Measurements from ENCODE around the gene DIS3L.

DIS3L gene

DNA sequence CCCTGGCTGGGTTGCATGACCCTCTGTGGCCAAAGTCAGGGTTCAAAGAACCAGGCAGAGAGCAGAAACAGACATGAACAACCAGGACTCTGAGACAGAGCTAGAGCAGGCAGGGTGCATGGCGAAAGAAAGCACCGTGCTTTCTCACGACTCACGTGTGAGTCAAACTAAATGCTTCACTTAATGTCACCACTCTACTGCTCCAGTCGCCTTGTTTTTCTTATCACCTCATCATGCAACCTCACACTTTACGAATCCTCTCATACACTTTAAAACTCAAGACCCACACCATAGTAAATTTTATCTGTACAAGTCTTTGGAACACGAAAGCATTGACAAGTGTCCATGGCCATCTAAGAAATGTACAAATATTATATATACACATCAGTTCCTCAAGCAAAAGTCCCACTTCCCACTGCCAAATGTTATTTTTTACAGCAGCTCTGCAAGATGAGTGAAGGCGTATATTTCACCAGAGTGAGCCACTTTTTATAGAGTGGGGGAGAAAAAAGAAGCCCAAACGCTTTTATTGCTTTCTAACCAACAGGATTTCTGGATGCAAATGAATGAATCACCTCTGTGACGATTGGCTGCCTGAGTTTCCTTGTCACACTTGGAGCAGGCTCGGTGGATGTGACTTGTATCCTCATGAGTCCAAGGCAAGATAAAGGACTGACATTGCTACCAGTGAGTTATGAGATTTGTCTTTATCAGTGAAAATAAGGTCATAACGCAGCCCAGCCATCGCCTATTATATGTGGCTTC is 23.9 kb upstream of the DIS3L start:
- Histone ChIP-seq H3K36me3 (no peaks in the 10 kb centered on the region), H3K4me3 (ENCODE audit: low read depth in 1 of 2, low read length in 1 of 2) (no peak overlapping the region), H3K27me3 (peaks cover 32% of the 10 kb centered on the region), H3K9me3 (no peaks in the 10 kb centered on the region), H3K27ac (no peak overlapping the region), H3K4me1 (ENCODE audit: control insufficient read depth in 1 of 2, insufficient read depth in 1 of 2, low read depth in 1 of 2, low read length in 1 of 2) (no peaks in the 10 kb centered on the region)
- TF ChIP-seq, protein P1, sequence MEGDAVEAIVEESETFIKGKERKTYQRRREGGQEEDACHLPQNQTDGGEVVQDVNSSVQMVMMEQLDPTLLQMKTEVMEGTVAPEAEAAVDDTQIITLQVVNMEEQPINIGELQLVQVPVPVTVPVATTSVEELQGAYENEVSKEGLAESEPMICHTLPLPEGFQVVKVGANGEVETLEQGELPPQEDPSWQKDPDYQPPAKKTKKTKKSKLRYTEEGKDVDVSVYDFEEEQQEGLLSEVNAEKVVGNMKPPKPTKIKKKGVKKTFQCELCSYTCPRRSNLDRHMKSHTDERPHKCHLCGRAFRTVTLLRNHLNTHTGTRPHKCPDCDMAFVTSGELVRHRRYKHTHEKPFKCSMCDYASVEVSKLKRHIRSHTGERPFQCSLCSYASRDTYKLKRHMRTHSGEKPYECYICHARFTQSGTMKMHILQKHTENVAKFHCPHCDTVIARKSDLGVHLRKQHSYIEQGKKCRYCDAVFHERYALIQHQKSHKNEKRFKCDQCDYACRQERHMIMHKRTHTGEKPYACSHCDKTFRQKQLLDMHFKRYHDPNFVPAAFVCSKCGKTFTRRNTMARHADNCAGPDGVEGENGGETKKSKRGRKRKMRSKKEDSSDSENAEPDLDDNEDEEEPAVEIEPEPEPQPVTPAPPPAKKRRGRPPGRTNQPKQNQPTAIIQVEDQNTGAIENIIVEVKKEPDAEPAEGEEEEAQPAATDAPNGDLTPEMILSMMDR (IDR thresholded peaks at IDR 0.05): no peak

DNA sequence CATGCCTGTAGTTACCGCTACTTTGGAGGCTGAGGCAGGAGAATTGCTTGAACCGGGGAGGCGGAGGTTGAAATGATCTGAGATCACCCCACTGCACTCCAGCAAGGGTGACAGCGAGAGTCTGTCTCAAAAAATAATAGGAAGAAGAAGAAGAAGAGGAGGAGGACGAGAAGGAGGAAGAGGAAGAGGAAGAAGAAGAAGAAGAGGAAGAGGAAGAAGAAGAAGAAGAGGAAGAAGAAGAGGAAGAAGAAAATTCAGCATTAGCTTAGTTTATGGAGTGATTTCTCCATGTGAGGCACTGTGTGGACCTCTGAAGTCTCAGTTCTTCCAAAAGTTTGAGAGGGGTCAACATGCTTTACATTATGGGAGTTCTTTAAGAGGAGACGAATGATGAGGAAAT is 22.4 kb upstream of the DIS3L start:
- H3K9me3 ChIP-seq: no peaks in the 10 kb centered on the region
- H3K4me1 ChIP-seq (ENCODE audit: control insufficient read depth in 1 of 2, insufficient read depth in 1 of 2, low read depth in 1 of 2, low read length in 1 of 2): no peaks in the 10 kb centered on the region
- H3K27me3 ChIP-seq: peaks cover 32% of the 10 kb centered on the region
- H3K4me3 ChIP-seq (ENCODE audit: low read depth in 1 of 2, low read length in 1 of 2): no peak overlapping the region
- no peak overlapping the region for H3K27ac ChIP-seq
- TF ChIP-seq, protein P1 (IDR thresholded peaks at IDR 0.05): no peak
- no peaks in the 10 kb centered on the region for H3K36me3 ChIP-seq

DNA sequence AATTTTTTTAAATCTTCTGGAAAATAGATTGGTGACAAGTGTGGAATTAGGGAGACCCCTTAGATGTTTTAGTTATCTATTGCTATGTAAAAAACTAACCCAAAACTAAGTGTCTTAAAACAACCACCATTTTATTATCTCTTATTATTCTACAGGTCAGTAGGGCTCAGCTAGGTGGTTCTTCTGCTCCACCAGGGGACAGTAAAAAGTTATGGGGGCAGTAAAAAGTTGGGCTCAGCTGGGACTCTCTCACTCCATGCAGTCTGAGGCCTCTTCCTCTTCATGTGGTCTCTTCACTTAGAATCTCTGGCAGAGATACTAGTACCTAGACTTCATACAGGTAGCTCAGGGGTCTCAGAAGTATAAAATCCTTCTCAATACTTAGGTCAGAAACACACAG is 18.0 kb upstream of the DIS3L start:
- H3K9me3 ChIP-seq: no peaks in the 10 kb centered on the region
- H3K36me3 ChIP-seq: no peaks in the 10 kb centered on the region
- H3K4me3 ChIP-seq (ENCODE audit: low read depth in 1 of 2, low read length in 1 of 2): no peak overlapping the region
- H3K4me1 ChIP-seq (ENCODE audit: control insufficient read depth in 1 of 2, insufficient read depth in 1 of 2, low read depth in 1 of 2, low read length in 1 of 2): no peaks in the 10 kb centered on the region
- no peak overlapping the region for H3K27ac ChIP-seq
- TF ChIP-seq, protein P1 (IDR thresholded peaks at IDR 0.05): no peak
- H3K27me3 ChIP-seq: peaks cover 7% of the 10 kb centered on the region

GRCh38 chr15:66276546-66276945 is 16.8 kb upstream of the DIS3L start:
- TF ChIP-seq, protein P1 (IDR thresholded peaks at IDR 0.05): no peak
- Histone ChIP-seq H3K9me3 (no peaks in the 10 kb centered on the region), H3K27me3 (peaks cover 7% of the 10 kb centered on the region), H3K36me3 (no peaks in the 10 kb centered on the region), H3K4me3 (ENCODE audit: low read depth in 1 of 2, low read length in 1 of 2) (no peak overlapping the region), H3K4me1 (ENCODE audit: control insufficient read depth in 1 of 2, insufficient read depth in 1 of 2, low read depth in 1 of 2, low read length in 1 of 2) (no peaks in the 10 kb centered on the region), H3K27ac (no peak overlapping the region)

- peaks cover 7% of the 10 kb centered on the region for H3K27me3 ChIP-seq
- H3K4me1 ChIP-seq (ENCODE audit: control insufficient read depth in 1 of 2, insufficient read depth in 1 of 2, low read depth in 1 of 2, low read length in 1 of 2): no peaks in the 10 kb centered on the region
- no peak overlapping the region for H3K4me3 ChIP-seq (ENCODE audit: low read depth in 1 of 2, low read length in 1 of 2)
- TF ChIP-seq, protein P1 (IDR thresholded peaks at IDR 0.05): no peak
- H3K9me3 ChIP-seq: no peaks in the 10 kb centered on the region
- H3K36me3 ChIP-seq: no peaks in the 10 kb centered on the region
- H3K27ac ChIP-seq: no peak overlapping the region
These were observed 15.3 kb upstream of the DIS3L start for GRCh38 chr15:66278056-66278455.
